Measurements from ENCODE around the gene HPCAL1. TPM values are rescaled to one million over a fixed set of nuclear protein-coding genes. Genes with fewer than 3 reads are reported as not detected.

Gene HPCAL1
- total RNA-seq, 2 donors from 2014 or later = 41.0 to 66.3 TPM

DNA sequence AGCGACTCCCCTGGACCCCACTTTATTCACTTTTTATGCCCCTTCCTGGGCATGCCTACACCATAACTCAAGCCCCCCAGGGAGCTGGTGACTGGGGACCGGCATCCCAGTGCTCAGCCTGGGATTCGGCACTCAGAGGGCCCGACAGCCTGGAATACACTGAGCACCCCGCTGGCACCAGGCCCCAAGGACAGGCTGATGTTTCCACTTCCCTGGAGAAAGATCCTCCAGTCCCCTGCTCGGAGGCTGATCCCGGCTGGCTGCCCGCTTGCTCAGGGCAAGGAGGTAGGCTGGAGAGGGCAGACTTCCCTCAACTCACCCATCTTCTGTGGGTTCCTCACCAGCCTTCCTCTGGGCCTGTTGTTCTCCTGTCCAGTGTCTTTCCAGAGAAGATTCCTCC lies 108.9 kb downstream of the HPCAL1 start:
- H3K4me1 ChIP-seq = peaks cover 80% of the 10 kb centered on the region
- H3K9me3 ChIP-seq = no peaks in the 10 kb centered on the region
- H3K27ac ChIP-seq = no peak overlapping the region
- intact Hi-C loops (cut with DNase I) = no loop called here
- DNase-seq = no peak
- TF ChIP-seq, protein P1, sequence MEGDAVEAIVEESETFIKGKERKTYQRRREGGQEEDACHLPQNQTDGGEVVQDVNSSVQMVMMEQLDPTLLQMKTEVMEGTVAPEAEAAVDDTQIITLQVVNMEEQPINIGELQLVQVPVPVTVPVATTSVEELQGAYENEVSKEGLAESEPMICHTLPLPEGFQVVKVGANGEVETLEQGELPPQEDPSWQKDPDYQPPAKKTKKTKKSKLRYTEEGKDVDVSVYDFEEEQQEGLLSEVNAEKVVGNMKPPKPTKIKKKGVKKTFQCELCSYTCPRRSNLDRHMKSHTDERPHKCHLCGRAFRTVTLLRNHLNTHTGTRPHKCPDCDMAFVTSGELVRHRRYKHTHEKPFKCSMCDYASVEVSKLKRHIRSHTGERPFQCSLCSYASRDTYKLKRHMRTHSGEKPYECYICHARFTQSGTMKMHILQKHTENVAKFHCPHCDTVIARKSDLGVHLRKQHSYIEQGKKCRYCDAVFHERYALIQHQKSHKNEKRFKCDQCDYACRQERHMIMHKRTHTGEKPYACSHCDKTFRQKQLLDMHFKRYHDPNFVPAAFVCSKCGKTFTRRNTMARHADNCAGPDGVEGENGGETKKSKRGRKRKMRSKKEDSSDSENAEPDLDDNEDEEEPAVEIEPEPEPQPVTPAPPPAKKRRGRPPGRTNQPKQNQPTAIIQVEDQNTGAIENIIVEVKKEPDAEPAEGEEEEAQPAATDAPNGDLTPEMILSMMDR (IDR thresholded peaks at IDR 0.05) = no peak
- no peak for TF ChIP-seq POLR2A (IDR thresholded peaks at IDR 0.05)
- WGBS, 2 donors = 59 to 61% methylated on average over 5 to 8 of the region's 8 CpGs
- H3K27me3 ChIP-seq = no peaks in the 10 kb centered on the region
- ATAC-seq = no peak
- no peaks in the 10 kb centered on the region for H3K36me3 ChIP-seq (replicated peaks in 1 of 2; ENCODE audit: insufficient read depth in 1 of 2, low read depth in 2 of 2)
- no peak overlapping the region for H3K4me3 ChIP-seq

GRCh38 chr2:10412380-10412779 lies 109.7 kb downstream of the HPCAL1 start:
- 94 to 95% methylated on average over 3 of the region's 3 CpGs for WGBS, 2 donors
- ATAC-seq (no peak), DNase-seq (peak in 1 of 4 donors; percentile 51)
- Histone ChIP-seq H3K36me3 (replicated peaks in 1 of 2; ENCODE audit: insufficient read depth in 1 of 2, low read depth in 2 of 2) (no peaks in the 10 kb centered on the region), H3K4me1 (peaks cover 79% of the 10 kb centered on the region), H3K9me3 (no peaks in the 10 kb centered on the region), H3K27me3 (no peaks in the 10 kb centered on the region), H3K27ac (peak overlapping the region in 1 of 4 donors; percentile 40), H3K4me3 (no peak overlapping the region)
- no peak for TF ChIP-seq POLR2A (IDR thresholded peaks at IDR 0.05)
- TF ChIP-seq, protein P1 (IDR thresholded peaks at IDR 0.05) = no peak
- intact Hi-C loops (cut with DNase I) = no loop called here

DNA sequence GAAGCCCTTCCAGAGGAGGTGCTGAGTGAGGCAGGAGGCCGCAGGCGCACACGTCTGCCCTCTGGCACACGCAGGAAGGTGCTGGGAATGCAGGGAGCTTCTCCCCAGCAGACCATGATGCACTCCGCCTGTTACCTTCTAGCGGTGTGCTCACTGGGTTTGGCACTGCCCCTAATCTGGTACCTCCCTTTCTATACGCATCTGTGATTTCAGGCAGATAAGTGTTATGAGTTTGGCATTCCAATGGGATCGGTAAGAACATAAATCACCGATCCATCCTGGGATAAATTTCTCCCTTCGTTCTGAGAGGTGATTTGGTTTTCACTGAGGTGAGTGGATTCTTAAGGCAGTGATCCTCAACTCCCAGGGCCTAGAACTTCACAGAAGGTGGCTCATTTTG lies 110.8 kb downstream of the HPCAL1 start:
- ATAC-seq (no peak), DNase-seq (no peak)
- Histone ChIP-seq H3K9me3 (no peaks in the 10 kb centered on the region), H3K36me3 (replicated peaks in 1 of 2; ENCODE audit: insufficient read depth in 1 of 2, low read depth in 2 of 2) (no peaks in the 10 kb centered on the region), H3K27ac (peak overlapping the region; percentile 40 to 83 (median 72)), H3K27me3 (no peaks in the 10 kb centered on the region), H3K4me3 (no peak overlapping the region), H3K4me1 (peaks cover 73% of the 10 kb centered on the region)
- WGBS, 2 donors = 74 to 80% methylated on average over 8 to 10 of the region's 10 CpGs
- intact Hi-C loops (cut with DNase I) = no loop called here
- TF ChIP-seq, protein P1 (IDR thresholded peaks at IDR 0.05) = no peak
- no peak for TF ChIP-seq POLR2A (IDR thresholded peaks at IDR 0.05)

- peak overlapping the region; percentile 40 to 83 (median 72) for H3K27ac ChIP-seq
Observed at GRCh38 chr2:10413991-10414451, 111.3 kb downstream of the HPCAL1 start.

More at GRCh38 chr2:10413991-10414451, 111.3 kb downstream of the HPCAL1 start:
- Histone ChIP-seq H3K9me3 (no peaks in the 10 kb centered on the region), H3K4me1 (peaks cover 68% of the 10 kb centered on the region), H3K4me3 (no peak overlapping the region), H3K27me3 (no peaks in the 10 kb centered on the region), H3K36me3 (replicated peaks in 1 of 2; ENCODE audit: insufficient read depth in 1 of 2, low read depth in 2 of 2) (no peaks in the 10 kb centered on the region)
- DNase-seq (peak; percentile 80 to 94 (median 91)), ATAC-seq (peak; percentile 79)
- 13 to 17% methylated on average over 4 to 7 of the region's 7 CpGs for WGBS, 2 donors
- intact Hi-C loops (cut with DNase I) = no loop called here
- TF ChIP-seq, protein P1 (IDR thresholded peaks at IDR 0.05) = no peak
- peak in 1 of 3 donors; percentile 8 for TF ChIP-seq POLR2A (IDR thresholded peaks at IDR 0.05)

Data from body of pancreas (tissue), 4 donors.